Neural crest cell (in vitro differentiated cells): ENCODE results near the gene TTC38. TPM values are rescaled to one million over a fixed set of nuclear protein-coding genes. Genes with fewer than 3 reads are reported as not detected.

Source experiments
- DNase-seq: peaks from one replicate; pipeline ENCODE4 v3.0.0; 2021; ENCODE audit warnings: low read depth, mixed read lengths, low spot score
- H3K27ac Mint-ChIP-seq: one replicate; pipeline ENCODE4 v1.8.0; 2021; ENCODE audit warnings: mild to moderate bottlenecking, mixed read lengths; ENCODE audit not compliant: unreplicated experiment
- H3K27me3 Mint-ChIP-seq: 2 replicates; pipeline ENCODE4 v1.8.0; 2021; ENCODE audit warnings: low read depth, mild to moderate bottlenecking, mixed read lengths
- H3K36me3 Mint-ChIP-seq: 2 replicates; pipeline ENCODE4 v1.8.0; 2021; ENCODE audit warnings: low read depth, mild to moderate bottlenecking, mixed read lengths
- H3K4me1 Mint-ChIP-seq: 2 replicates; pipeline ENCODE4 v1.8.0; 2021; ENCODE audit warnings: mixed read lengths
- H3K4me3 Mint-ChIP-seq: one replicate; pipeline ENCODE4 v1.8.0; 2021; ENCODE audit warnings: mild to moderate bottlenecking, mixed read lengths
- H3K9me3 Mint-ChIP-seq: 2 replicates; pipeline ENCODE4 v1.8.0; 2021; ENCODE audit warnings: mixed read lengths
- total RNA-seq: library from RNA; stranded (reverse); gene quantifications from 2 replicates; pipeline ENCODE4 v1.2.1, GENCODE V29; 2021
- TF ChIP-seq, protein P1 (sequence below): fragments of 200-600 bp; sonication (generic); conservative IDR thresholded peaks from 2 replicates; pipeline ENCODE4 v1.5.0; 2021; ENCODE audit warnings: antibody characterized with exemption, mild to moderate bottlenecking

Gene TTC38
- total RNA-seq, 1 donor from 2014 or later: 34.8 TPM

DNA sequence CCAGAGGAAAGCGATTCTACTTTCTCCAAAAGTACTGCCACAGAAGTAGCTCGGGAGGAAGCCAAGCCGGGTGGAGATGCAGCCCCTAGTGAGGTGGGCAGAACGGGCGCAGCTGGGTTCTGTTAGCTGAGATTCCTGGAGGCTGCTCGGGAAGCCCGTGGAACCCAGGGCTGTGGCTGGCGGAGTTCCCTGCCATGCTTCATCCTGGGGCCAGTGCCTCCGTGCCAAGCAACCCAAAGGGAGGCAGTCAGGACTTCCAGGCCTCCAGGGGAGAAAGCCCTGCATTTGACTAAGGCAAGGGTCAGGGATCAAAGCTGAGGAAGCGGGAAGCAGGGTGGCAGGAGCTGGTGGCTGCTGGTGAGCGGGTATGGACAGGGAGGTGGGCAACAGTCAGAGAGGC, 61.0 kb downstream of the TTC38 start:
- H3K36me3 Mint-ChIP-seq: peaks cover 8% of the 10 kb centered on the region
- H3K9me3 Mint-ChIP-seq: no peaks in the 10 kb centered on the region
- no peak overlapping the region for H3K27ac Mint-ChIP-seq
- TF ChIP-seq, protein P1, sequence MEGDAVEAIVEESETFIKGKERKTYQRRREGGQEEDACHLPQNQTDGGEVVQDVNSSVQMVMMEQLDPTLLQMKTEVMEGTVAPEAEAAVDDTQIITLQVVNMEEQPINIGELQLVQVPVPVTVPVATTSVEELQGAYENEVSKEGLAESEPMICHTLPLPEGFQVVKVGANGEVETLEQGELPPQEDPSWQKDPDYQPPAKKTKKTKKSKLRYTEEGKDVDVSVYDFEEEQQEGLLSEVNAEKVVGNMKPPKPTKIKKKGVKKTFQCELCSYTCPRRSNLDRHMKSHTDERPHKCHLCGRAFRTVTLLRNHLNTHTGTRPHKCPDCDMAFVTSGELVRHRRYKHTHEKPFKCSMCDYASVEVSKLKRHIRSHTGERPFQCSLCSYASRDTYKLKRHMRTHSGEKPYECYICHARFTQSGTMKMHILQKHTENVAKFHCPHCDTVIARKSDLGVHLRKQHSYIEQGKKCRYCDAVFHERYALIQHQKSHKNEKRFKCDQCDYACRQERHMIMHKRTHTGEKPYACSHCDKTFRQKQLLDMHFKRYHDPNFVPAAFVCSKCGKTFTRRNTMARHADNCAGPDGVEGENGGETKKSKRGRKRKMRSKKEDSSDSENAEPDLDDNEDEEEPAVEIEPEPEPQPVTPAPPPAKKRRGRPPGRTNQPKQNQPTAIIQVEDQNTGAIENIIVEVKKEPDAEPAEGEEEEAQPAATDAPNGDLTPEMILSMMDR: no peak
- no peaks in the 10 kb centered on the region for H3K27me3 Mint-ChIP-seq
- no peak overlapping the region for H3K4me3 Mint-ChIP-seq
- no peaks in the 10 kb centered on the region for H3K4me1 Mint-ChIP-seq
- no peak for DNase-seq

DNA sequence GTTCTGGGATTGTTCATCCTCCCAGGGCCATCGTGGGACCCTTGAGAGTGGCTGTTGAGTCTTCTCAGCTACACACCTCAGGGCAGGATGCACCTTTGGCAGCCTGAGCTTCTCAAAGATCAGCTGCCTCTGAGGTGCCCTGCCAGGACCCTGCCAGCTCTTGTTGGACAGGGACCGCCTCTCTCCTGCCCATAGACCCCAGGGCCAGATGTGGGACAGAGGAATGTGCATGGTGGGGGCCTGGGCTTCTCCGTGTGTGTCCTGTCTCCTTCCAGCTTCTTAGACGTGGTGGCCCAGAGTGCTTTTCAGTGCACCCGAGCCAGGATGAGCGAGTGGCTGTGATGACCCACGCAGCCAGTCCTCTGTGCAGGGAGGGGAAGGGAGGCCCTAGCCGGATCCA, 61.8 kb downstream of the TTC38 start:
- no peaks in the 10 kb centered on the region for H3K9me3 Mint-ChIP-seq
- no peak for DNase-seq
- H3K4me1 Mint-ChIP-seq: peaks cover 4% of the 10 kb centered on the region
- no peak overlapping the region for H3K27ac Mint-ChIP-seq
- H3K27me3 Mint-ChIP-seq: no peaks in the 10 kb centered on the region
- H3K4me3 Mint-ChIP-seq: no peak overlapping the region
- TF ChIP-seq, protein P1: no peak
- H3K36me3 Mint-ChIP-seq: peaks cover 8% of the 10 kb centered on the region

DNA sequence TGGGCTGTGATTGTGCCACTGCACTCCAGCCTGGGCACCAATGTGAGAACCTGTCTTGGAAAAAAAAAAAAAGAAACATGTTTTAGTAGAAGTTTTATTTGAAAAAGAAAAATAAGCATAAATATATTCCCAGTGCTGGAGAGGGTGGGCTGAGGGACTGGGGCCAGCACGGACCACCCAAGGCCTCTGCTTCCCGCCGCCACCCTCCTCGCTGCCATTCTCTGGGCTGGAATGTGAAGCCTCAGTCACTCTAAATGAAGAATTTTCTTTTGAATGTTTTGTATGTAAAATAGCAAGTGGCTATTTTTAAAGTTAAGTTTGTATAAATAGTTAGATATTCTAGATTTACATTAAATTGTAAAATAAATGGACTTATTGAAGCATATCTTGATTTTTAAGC, 62.6 kb downstream of the TTC38 start:
- DNase-seq: no peak
- Mint-ChIP-seq H3K36me3 (peaks cover 8% of the 10 kb centered on the region), H3K9me3 (no peaks in the 10 kb centered on the region), H3K4me1 (peaks cover 8% of the 10 kb centered on the region), H3K4me3 (no peak overlapping the region), H3K27ac (no peak overlapping the region), H3K27me3 (no peaks in the 10 kb centered on the region)
- TF ChIP-seq, protein P1: no peak

DNA sequence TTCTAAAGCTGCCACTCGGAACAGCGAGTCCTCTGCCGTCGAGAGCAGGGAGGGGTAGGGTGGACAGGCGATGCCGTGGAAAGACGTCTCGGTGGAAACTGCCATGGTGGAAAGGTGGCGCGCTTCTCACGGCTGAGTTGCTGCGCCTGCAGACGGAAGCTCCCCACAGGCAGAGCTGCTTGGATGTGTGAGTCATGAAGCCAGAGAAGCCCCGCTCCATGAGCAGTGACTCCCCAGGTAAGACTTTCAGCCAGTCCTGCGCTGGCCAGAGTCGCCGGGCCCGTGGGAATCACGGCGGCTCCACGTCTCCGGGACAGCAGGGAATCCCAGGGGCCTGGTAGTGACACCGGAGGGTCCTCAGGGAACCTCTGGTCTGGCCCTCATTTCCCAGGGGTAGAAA, 63.7 kb downstream of the TTC38 start:
- peaks cover 12% of the 10 kb centered on the region for H3K4me1 Mint-ChIP-seq
- no peak overlapping the region for H3K4me3 Mint-ChIP-seq
- H3K27me3 Mint-ChIP-seq: no peaks in the 10 kb centered on the region
- H3K9me3 Mint-ChIP-seq: no peaks in the 10 kb centered on the region
- TF ChIP-seq, protein P1: no peak
- no peak for DNase-seq
- peaks cover 6% of the 10 kb centered on the region for H3K36me3 Mint-ChIP-seq
- H3K27ac Mint-ChIP-seq: no peak overlapping the region

DNA sequence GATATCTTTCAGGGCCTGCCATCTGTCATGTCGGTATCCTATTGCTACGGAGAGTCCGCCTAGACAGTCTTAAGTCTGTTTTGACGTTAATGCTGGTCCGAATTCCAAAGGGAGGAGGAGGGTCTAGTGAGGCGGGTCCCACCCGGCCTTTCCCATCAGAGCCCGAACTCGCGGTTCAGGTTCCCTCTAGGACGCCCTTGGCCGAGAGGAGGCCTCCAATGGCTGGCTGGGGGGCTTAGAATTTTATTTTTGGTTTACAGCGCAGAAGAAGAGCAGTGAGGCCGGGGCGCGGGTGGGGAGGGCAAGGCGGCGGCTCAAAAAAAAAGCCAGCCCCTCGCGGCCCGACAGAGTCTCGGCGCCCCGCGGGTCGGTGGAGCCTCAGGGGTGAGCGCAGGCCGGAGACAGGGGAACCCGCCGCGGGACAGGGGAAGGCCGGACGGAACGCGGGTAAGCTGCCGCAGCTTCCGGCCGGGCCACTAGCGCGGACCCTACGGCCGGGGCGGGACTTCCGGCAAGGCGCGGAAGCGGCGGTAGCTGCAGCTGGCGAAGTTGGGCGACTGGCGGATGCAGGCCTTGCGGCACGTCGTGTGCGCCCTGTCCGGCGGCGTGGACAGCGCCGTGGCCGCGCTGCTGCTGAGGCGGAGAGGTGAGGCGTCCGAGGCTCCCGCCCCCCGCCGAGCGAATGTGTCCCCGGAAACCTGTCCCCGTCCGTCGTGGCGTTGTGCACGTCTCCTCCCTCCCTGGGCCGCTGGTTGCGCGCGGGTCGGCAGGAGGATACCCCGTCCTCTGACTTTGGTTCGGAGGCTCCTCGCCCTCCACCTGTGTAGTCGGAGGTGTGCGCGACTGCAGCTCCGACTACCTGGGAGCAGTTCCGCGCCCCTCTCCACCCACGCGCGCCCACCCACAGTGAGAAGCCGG, 67.7 kb downstream of the TTC38 start, which contains the start of gene TRMU:
TSS of gene TRMU (plus strand) at position 514 of the 918 bp plus-strand sequence. CDS start at position 565, 51 bp downstream.
- Mint-ChIP-seq H3K9me3 (no peaks in the 10 kb centered on the region), H3K4me3 (peak within 1 kb of the TSS; percentile 98), H3K36me3 (peaks cover 10% of the 10 kb centered on the region), H3K27ac (peak within 1 kb of the TSS; percentile 5), H3K4me1 (peaks cover 18% of the 10 kb centered on the region), H3K27me3 (no peaks in the 10 kb centered on the region)
- peak; percentile 74 for DNase-seq
- TF ChIP-seq, protein P1: no peak
